ENCODE results near the gene DNAJB9. TPM values are rescaled to one million over a fixed set of nuclear protein-coding genes. Genes with fewer than 3 reads are reported as not detected.
"Not testable (repeated sequence)": the region's sequence is repeated elsewhere in the genome, so short reads cannot be mapped to it uniquely, and the experiment has no call there.

DNAJB9 gene
- total RNA-seq, 1 donor from 2014 or later, result 49.5 TPM

GRCh38 chr7:108541478-108541877 is 28.2 kb upstream of the DNAJB9 start:
- Histone ChIP-seq H3K36me3 (ENCODE audit: control insufficient read depth, insufficient read depth, low read length) (no peaks in the 10 kb centered on the region), H3K4me3 (ENCODE audit: low read depth, low read length) (no peak overlapping the region), H3K27me3 (ENCODE audit: control insufficient read depth, insufficient read depth, low read length) (no peaks in the 10 kb centered on the region)
- no peak for TF ChIP-seq CTCF (IDR thresholded peaks at IDR 0.05; ENCODE audit: insufficient read depth, low read length, poor library complexity, severe bottlenecking)
- no peak for DNase-seq (ENCODE audit: low read depth)

GRCh38 chr7:108548141-108548896 is 21.4 kb upstream of the DNAJB9 start:
- not testable (repeated sequence) for H3K36me3 ChIP-seq (ENCODE audit: control insufficient read depth, insufficient read depth, low read length); DNase-seq (ENCODE audit: low read depth); H3K4me3 ChIP-seq (ENCODE audit: low read depth, low read length)

GRCh38 chr7:108556665-108557064 is 13.0 kb upstream of the DNAJB9 start:
- H3K4me3 ChIP-seq (ENCODE audit: low read depth, low read length); H3K27me3 ChIP-seq (ENCODE audit: control insufficient read depth, insufficient read depth, low read length); DNase-seq (ENCODE audit: low read depth); H3K36me3 ChIP-seq (ENCODE audit: control insufficient read depth, insufficient read depth, low read length): not testable (repeated sequence)

More at GRCh38 chr7:108548141-108548896, 21.4 kb upstream of the DNAJB9 start:
- not testable (repeated sequence) for H3K27me3 ChIP-seq (ENCODE audit: control insufficient read depth, insufficient read depth, low read length)

GRCh38 chr7:108557191-108557590 is 12.5 kb upstream of the DNAJB9 start:
- no peak for TF ChIP-seq CTCF (IDR thresholded peaks at IDR 0.05; ENCODE audit: insufficient read depth, low read length, poor library complexity, severe bottlenecking)
- no peak for DNase-seq (ENCODE audit: low read depth)
- Histone ChIP-seq H3K27me3 (ENCODE audit: control insufficient read depth, insufficient read depth, low read length) (no peaks in the 10 kb centered on the region), H3K36me3 (ENCODE audit: control insufficient read depth, insufficient read depth, low read length) (no peaks in the 10 kb centered on the region), H3K4me3 (ENCODE audit: low read depth, low read length) (no peak overlapping the region)

- no peak for TF ChIP-seq CTCF (IDR thresholded peaks at IDR 0.05; ENCODE audit: insufficient read depth, low read length, poor library complexity, severe bottlenecking)
- no peak for DNase-seq (ENCODE audit: low read depth)
- no peak overlapping the region for H3K4me3 ChIP-seq (ENCODE audit: low read depth, low read length)
- no peaks in the 10 kb centered on the region for H3K36me3 ChIP-seq (ENCODE audit: control insufficient read depth, insufficient read depth, low read length)
- H3K27me3 ChIP-seq (ENCODE audit: control insufficient read depth, insufficient read depth, low read length), result no peaks in the 10 kb centered on the region
These were observed 12.1 kb upstream of the DNAJB9 start for GRCh38 chr7:108557617-108558016.

GRCh38 chr7:108559253-108559652 is 10.4 kb upstream of the DNAJB9 start:
- DNase-seq (ENCODE audit: low read depth), result no peak
- H3K27me3 ChIP-seq (ENCODE audit: control insufficient read depth, insufficient read depth, low read length), result no peaks in the 10 kb centered on the region
- no peak for TF ChIP-seq CTCF (IDR thresholded peaks at IDR 0.05; ENCODE audit: insufficient read depth, low read length, poor library complexity, severe bottlenecking)
- H3K4me3 ChIP-seq (ENCODE audit: low read depth, low read length), result no peak overlapping the region
- H3K36me3 ChIP-seq (ENCODE audit: control insufficient read depth, insufficient read depth, low read length), result no peaks in the 10 kb centered on the region

GRCh38 chr7:108561047-108561619 is 8.5 kb upstream of the DNAJB9 start:
- no peak for DNase-seq (ENCODE audit: low read depth)
- no peak for TF ChIP-seq CTCF (IDR thresholded peaks at IDR 0.05; ENCODE audit: insufficient read depth, low read length, poor library complexity, severe bottlenecking)

More at GRCh38 chr7:108561047-108561619, 8.5 kb upstream of the DNAJB9 start:
- no peaks in the 10 kb centered on the region for H3K27me3 ChIP-seq (ENCODE audit: control insufficient read depth, insufficient read depth, low read length)
- H3K4me3 ChIP-seq (ENCODE audit: low read depth, low read length), result no peak overlapping the region
- no peaks in the 10 kb centered on the region for H3K36me3 ChIP-seq (ENCODE audit: control insufficient read depth, insufficient read depth, low read length)

Data from kidney epithelial cell (primary cell).